HG03108 (cell line): ENCODE data around the gene PHF20.
"Not testable (repeated sequence)": the region's sequence is repeated elsewhere in the genome, so short reads cannot be mapped to it uniquely, and the experiment has no call there.

ENCODE experiments used
- ATAC-seq: cut with Tn5 transposase; IDR thresholded peaks from one replicate; pipeline ENCODE4 v1.9.1; 2021; ENCODE audit warnings: moderate library complexity; ENCODE audit not compliant: unreplicated experiment

Gene PHF20

DNA sequence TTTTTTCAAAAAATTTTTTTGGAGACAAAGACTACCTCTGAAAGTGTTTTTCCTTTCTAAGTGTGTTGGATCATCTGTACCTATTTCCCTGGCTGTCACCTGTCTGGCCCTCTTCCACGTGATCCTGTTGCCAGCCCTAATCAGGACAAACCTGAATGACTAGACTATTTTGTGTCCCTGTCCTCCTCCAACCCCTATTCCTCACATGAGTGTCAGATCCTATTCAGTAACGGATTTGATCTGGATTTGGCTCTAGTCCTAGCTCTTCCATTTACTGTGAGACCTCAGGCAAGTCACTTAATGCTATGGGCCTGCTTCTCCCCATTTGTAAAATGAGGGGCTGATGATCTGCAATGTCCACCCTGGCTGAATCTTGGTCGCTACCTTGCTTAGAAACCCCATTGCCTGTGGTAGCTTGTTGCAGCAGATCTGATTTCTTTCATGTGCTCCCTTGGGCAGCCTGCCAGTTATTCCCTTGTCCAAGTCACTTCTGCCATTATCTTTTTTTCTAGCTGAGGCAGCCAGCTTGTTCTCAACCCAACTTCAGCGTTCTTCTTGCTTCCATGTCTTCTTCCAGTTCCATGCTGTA, 4.8 kb downstream of the PHF20 start:
- no peak for ATAC-seq

DNA sequence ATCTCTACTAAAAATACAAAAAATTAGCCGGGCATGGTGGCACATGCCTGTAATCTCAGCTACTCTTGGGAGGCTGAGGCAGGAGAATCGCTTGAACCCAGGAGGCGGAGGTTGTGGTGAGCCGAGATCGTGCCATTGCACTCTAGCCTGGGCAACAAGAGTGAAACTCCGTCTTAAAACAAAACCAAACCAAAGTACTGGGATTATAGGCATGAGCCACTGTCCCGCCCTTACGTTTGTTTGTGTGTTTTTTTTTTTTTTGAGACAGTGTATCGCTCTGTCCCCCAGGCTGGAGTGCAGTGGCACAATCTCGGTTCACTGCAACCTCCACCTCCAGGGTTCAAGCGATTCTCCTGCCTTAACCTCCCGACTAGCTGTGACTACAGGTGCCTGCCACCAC, 12.0 kb downstream of the PHF20 start:
- not testable (repeated sequence) for ATAC-seq

DNA sequence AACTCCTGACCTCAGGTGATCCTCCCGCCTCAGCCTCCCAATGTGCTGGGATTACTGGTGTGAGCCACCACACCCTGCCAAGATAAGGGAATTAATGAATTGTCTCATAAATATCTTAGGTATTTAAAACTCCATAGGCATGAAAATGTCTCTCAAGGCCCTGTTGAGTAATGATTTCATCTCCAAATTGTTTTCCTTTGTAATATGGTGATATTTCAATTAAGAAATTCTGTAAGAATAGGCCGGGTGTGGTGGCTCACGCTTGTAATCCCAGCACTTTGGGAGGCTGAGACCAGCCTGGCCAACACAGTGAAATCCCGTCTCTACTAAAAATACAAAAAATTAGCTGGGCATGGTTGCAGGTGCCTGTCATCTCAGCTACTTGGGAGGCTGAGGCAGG, 13.7 kb downstream of the PHF20 start:
- not testable (repeated sequence) for ATAC-seq

DNA sequence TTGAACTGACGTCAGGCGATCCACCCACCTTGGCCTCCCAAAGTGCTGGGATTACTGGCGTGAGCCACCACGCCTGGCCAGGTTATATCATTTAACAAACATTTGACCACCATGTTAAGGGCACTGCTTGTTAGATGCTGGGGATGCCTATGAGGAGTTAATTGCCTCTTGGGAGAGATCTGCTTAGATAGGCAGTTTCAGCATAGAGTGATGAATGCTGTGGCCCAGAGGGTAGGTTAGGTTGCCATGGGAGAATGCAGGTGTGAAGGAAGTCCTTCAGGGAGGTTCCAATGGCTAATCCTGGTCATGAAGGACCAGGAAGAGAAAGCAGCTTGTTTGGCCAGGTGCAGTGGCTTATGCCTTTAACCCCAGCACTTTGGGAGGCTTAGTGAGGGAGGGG, 17.0 kb downstream of the PHF20 start:
- no peak for ATAC-seq

DNA sequence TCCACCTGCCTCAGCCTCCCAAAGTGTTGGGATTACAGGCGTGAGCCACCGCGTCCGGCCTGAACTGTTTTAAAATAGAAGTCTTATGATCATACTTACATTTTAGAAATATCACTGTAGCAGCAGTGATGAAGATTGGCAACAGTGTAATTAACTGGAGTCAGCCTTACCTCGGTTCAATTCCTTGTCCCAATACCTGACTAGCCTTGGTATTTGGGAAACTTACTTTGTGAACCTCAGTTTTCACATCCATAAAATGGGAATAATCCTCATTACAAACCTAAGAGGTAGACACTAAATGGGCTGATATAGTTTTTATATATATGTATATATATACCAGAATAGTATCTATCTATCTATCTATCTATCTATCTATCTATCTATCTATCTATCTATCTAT, 19.3 kb downstream of the PHF20 start:
- ATAC-seq: no peak

DNA sequence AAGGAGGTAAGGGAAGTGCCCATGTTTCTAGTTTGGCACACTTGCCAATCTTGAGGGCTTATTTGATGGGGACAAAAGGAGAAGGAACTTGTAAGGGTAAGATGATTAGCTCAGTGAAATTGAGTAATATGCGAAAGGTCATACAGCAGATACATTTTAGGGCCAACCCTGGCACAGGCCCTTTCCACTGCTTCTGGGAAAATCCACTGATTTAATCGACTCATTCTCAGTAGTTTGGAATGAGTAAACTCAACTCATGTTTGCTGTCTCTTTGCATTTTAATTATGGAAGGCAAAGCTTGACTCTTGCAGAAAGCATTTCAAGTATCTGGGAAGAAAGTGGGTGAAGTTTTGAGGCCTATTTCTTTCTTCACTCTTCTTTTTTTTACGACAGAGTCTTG, 20.0 kb downstream of the PHF20 start:
- ATAC-seq: no peak

DNA sequence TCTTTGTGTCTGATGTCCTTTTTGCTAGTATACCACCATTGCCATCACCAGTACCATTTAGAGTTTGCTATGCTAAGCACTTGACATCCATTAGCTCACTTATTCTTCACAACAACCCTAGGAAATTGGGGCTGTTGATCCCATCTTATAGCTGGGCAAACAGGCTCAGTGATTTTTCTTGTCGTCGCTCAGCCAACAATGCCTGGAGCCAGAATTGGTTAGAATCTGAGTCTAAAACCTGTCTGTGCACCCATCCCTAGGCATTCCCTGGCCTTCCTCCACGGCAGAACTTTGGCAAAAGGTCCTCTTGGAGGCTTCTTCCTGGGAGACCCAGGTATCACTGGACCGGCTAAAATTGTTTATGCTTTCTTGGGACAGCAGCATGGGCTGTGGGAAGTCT, 20.9 kb downstream of the PHF20 start:
- ATAC-seq: no peak

DNA sequence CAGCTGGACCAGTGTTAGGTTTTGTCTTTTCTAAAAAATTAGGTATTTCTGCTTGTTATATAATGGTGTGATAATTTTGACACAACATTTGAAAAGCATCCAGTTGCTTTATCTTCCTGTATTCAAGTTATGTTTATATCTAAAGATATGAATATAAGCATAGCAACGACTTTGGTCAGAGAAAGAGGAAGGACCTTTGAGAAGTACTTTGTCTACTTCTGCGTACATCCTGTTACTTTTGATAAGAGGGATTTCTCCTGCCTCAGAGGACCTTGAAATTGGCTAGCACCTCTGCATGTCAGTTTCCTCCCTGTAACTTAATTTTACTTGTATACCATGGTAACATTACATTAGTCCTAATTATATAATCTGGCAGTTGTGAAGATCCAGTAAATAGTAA, 24.8 kb downstream of the PHF20 start:
- no peak for ATAC-seq

DNA sequence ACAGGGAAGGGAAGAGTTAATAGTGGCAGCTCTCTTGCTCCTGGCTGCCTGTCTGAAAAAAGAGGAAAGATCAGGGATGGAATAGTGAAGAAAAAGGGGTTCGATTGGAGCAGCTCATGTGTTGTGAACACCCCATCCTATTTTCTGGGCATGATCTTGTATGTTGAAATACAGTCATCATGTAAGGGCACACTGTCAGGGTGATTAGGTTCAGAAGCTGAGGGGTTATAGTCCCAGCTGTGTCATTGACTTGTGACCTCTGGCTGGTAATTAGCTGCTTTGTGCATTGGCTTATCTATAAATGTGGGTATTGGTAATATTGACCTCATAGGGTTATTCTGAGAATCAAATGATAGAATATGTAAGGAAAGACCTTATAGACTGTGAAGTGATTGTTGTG, 30.1 kb downstream of the PHF20 start:
- ATAC-seq: no peak

DNA sequence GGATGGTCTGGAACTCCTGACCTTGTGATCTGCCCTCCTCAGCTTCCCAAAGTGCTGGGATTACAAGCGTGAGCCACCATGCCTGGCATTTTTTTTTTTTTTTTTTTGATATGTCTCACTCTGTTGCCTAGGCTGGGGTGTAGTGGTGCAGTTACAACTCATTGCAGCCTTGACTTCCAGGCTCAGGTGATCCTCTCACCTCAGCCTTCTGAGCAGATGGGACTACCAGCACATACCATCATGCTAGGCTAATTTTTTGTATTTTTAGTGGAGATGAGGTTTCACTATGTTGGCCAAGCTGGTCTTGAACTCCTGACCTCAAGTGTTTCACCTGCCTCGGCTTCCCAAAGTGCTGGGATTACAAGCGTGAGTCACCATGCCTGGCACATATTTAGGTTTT, 34.3 kb downstream of the PHF20 start:
- no peak for ATAC-seq

DNA sequence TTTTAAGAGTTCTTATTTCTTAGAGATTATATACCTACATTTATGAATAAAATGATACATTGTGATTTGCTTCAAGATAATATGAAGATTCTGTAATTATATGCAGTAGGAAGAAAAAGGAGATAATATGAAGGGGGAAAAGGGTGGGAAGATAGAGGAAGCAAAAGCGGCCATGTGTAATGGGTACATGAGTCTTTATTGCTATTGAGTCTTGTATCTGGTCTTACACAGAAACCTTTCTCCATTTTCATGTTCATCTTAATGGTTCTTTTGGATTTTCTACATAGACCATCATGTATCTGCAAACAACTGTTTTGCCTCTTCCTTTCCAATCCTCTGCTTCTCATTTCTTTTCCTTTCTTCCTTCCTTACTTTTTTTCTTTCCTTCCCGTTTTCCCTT, 36.1 kb downstream of the PHF20 start:
- ATAC-seq: no peak

DNA sequence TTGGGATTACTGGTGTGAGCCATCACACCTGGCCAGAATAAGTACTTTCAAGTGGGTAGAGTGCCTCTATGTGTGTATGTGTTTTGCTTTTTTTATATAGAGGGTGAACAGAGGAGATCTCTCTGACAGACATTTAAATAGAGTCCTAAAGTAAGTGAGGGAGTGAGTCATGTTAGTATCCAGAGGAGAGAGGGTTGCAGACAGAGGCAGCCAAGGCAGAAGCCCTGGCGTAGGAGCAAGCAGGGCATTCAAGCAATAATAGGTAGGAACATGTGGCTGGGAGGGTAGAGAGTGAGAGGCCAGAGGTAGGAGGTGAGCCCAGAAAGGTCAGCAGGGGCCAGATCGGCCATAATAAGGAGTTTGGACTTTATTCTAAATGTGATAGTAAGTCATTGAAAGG, 48.9 kb downstream of the PHF20 start:
- ATAC-seq: no peak

DNA sequence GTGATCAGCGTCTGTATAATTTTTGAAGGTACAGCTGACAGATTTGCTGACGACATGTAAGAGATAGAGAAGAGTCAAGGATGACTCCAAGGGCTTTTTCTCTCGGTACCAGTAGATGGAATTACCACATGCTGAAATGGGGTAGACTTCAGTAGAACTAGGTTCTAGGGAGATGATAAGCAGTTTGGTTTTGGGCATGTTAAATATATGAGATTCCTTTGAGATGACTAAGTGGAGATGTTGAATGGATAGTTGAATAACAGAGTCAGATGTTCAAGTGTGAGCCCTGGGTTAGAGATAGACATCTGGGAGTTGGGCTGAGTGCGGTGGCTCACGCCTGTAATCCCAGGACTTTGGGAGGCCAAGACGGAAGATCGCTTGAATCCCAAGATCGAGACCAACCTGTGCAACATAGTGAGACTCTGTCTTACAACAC, 50.0 kb downstream of the PHF20 start:
- ATAC-seq: no peak

DNA sequence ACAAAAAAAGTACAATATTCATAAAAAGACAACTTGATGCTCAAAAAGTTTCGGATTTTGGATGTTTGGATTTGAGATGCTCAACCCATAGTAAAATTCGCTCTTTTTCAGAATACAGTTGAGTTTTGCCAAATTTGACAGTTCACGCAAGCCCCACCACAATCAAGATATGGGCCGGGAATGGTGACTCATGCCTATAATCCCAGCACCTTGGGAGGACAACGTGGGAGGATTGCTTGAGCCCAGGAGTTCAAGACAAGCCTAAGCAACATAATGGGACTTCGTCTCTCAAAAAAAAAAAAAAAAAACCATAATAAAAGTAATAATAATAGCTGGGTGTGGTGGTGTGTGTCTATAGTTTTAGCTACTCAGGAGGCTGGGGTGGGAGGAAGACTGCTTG, 51.3 kb downstream of the PHF20 start:
- ATAC-seq: no peak

DNA sequence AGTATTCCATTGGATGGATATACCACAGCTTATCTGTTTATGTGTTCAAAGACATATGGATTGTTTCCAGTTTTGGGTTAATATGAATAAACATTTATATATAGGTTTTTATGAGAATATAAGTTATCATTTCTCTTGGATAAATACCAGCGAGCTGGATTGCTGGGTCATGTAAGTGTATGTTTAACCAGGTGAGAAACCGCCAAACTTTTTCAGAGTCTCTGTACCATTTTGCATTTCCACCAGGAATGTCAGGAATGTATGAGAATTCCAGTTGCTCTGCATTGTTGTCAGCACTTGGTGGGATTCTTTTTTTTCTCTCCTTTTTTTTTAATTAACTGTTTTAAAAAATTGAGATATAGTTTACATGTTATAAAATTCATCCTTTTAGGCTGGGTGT, 52.1 kb downstream of the PHF20 start:
- no peak for ATAC-seq

DNA sequence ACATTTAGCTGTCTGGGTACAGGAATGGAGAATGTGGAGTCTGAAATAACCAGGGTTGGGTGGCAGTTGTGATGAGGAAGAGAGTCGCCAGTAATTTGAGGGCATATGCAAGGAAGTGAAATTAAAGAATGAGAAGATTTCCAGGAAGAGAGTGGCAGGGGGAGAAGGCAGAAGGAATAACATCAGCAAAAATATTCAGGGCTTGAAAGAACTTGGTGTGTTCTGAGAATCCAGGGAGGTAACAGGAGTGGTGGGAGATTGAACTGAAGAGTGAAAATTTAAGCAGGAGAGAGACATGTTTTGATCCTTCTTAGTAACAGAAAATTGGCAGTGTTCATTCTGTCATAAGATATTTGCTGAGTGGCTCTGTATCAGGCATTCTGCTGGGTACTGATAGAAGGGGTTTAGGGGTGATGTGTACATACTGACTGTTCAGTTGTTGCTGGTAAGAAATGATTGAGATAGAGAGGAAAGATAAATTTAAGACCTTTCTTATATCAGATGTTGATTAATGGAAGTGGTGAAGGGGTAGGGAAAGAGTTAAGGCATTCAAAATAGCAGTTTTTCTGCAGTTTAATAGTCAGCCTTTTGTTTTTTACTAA, 54.7 kb downstream of the PHF20 start:
- ATAC-seq: no peak

DNA sequence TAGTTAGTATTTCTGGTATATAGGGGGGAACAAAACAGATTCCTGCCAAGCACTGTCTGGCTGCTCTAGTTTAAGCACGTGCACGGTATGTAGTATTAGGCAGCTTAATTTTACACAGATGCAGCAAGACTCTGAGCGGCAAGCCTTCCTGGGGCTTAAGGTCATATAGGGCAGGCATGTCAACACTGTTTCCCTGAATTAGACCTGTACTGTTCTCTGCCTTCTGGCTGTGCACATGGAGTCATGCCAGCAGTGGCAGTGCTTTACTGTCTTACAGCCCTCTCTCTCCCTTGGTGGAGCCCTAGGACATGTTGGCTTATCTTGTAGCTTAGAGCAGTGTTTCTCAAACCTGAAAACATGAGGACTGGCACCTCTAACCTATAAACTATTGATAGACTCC, 56.6 kb downstream of the PHF20 start:
- ATAC-seq: no peak

DNA sequence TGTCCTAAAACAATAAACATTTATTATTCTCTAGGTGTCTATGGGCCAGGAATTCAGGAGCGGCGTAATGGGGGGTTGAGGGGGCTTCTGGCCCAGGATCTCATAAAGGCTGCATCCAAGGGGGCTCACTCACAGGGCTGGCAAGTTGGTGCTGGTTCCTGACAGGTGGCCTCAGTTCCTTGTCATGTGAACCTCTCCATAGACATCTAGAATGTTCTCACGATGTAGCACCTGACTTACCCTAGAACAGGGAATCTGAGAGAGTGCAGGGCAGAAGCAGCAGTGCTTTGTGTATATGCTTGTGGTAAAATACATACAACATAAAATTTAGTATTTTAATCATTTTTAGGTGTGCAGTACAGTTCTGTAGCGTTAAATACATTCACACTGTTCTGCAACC, 57.1 kb downstream of the PHF20 start:
- ATAC-seq: no peak

DNA sequence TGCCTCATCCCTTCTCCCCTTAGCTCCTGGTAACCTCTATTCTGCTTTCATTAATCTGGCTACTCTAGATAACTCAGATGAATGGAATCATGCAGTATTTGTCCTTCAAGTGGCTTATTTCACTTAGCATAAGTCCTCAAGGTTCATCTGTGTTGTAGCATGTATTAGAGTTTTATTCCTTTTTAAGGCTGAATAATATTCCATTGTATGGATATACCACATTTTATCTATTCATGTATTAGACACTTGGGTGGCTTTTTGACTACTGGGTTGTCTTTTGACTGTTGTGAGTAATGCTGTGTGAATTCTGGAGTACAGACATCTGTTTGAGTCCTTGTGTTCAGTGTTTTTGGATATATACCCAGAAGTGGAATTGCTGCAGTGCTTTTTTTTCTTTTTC, 58.4 kb downstream of the PHF20 start:
- ATAC-seq: no peak

DNA sequence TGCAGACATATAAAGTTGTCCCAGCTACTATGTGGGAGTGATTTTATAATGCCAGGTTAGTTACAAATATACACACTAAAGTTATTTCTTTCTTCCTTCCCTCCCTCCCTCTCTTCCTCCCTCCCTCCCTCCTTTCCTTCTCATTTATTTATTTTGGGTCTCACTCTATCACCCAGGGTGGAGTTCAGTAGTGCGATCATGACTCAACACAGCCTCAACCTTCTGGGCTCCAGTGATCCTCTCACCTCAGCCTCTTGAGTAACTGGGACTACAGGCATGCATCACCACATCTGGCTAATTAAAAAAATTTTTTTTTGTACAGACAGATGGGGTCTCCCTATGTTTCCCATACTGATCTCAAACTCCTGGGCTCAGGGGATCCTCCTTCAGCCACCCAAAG, 59.2 kb downstream of the PHF20 start:
- no peak for ATAC-seq

DNA sequence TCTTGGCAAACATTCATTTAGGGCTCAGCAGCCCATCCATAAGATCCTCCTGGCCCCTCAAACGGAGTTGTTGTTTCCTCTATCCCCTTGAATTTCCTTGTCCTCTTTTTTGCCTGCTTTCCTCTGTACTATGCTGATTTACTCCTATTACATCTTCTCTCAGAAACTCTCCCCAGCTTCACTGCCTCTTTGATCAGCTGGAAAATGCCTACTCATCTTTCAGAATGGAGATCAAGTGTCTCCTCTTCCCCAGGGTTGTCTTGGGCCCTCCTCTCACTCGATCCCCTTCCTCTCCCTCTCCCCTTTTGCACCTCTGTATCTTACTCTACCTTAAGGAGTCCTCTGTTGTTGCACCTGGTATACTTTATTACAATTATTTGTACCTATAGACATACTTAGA, 60.2 kb downstream of the PHF20 start:
- ATAC-seq: no peak

DNA sequence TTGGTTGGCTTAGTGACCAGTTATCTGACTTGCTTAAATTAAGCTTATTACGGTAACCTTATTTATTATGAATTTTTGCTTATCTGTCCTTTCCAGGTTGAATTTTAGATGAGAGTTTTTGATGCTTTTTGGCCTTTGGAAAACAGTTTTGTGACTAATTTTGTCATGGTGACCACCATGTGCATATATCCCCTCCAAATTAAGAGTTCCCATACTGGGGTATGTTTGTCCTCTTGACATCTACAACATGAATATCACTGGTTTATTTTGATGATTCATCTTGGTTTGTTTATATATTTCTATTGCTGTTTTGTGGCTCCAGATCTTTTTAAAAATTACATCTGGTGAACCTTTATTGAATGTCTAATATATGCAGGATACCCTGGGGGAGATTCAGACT, 61.4 kb downstream of the PHF20 start:
- ATAC-seq: no peak

DNA sequence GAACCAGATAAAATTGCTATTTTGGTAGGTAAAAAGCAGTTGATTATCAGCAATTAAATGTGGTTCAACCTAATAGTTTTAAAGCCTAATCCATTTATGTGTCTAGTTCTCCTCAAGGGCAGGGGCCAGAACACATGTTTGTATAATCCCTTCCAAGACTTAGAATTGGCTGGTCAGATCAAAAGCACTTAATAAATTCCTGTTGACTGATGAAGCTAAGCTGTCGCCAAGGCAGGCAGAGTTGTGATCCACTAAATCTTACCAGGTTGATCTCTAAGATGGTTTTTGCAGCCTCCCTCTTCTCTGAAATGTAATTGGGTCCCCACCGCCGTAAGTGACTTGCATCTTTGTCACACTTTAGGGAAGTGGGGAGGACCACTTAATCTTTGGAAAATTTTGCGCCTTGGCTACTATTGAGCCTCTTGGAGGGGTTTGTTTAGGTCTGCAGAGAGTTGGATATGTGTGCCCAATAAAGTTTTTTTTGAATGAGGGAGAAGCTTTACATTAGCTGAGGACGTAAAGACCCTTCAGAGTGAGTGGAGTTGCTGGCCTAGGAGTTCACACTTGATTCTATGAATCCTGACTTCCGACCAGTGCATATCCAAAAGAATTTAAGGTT, 65.9 kb downstream of the PHF20 start:
- ATAC-seq: no peak
